ENCODE data around the gene KRT14. TPM values are rescaled to one million over a fixed set of nuclear protein-coding genes. Genes with fewer than 3 reads are reported as not detected.
A peak's percentile ranks its signal among the peaks of the same experiment; 100 is the strongest.
"Not testable (repeated sequence)": the region's sequence is repeated elsewhere in the genome, so short reads cannot be mapped to it uniquely, and the experiment has no call there.

Gene KRT14
- total and polyA plus RNA-seq, 2 experiments from 2014 or later: not detected

GRCh38 chr17:41627316-41628072 is 40.8 kb upstream of the KRT14 start:
- H3K36me3 ChIP-seq (ENCODE audit: insufficient read depth): no peaks in the 10 kb centered on the region
- no peak overlapping the region for H3K4me2 ChIP-seq
- TF ChIP-seq CTCF (conservative IDR thresholded peaks at IDR 0.05; ENCODE audit: low read depth in 2 of 2) (peak in 1 of 2 experiments; percentile 55; a peak in 2 of 4 replicates), EZH2phosphoT487 (IDR thresholded peaks at IDR 0.05; ENCODE audit: unreplicated experiment) (no peak), CREB1 (CRISPR knock-in tag; IDR thresholded peaks at IDR 0.05; ENCODE audit: low read depth) (no peak)
- TF ChIP-seq, protein P1, sequence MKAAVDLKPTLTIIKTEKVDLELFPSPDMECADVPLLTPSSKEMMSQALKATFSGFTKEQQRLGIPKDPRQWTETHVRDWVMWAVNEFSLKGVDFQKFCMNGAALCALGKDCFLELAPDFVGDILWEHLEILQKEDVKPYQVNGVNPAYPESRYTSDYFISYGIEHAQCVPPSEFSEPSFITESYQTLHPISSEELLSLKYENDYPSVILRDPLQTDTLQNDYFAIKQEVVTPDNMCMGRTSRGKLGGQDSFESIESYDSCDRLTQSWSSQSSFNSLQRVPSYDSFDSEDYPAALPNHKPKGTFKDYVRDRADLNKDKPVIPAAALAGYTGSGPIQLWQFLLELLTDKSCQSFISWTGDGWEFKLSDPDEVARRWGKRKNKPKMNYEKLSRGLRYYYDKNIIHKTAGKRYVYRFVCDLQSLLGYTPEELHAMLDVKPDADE (IDR thresholded peaks at IDR 0.05): no peak
- peaks cover 6% of the 10 kb centered on the region; the same call in 1 of the 2 replicates for H3K4me1 ChIP-seq (ENCODE audit: insufficient read depth)
- Mint-ChIP-seq H3K27ac (no peak overlapping the region; the same call in 1 of the 2 replicates), H3K4me1 (peaks cover 21% of the 10 kb centered on the region), H3K36me3 (ENCODE audit: low read depth) (no peaks in the 10 kb centered on the region), H3K4me3 (no peak overlapping the region; the same call in 2 of the 3 replicates), H3K27me3 (ENCODE audit: insufficient read depth, low read depth, poor library complexity) (peaks cover 17% of the 10 kb centered on the region), H3K9me3 (no peaks in the 10 kb centered on the region)
- DNase-seq (ENCODE audit: low spot score): peak; percentile 23
- no peaks in the 10 kb centered on the region for H4K20me1 ChIP-seq (replicated peaks; ENCODE audit: insufficient read depth)
- H3K9me2 ChIP-seq (ENCODE audit: insufficient read depth): no peaks in the 10 kb centered on the region
- no peak overlapping the region for H3K4me3 ChIP-seq
- H3K79me2 ChIP-seq (replicated peaks; ENCODE audit: insufficient read depth): no peaks in the 10 kb centered on the region
- H3K27ac ChIP-seq (ENCODE audit: low read depth): no peak overlapping the region
- no peaks in the 10 kb centered on the region for H3F3A ChIP-seq (replicated peaks; ENCODE audit: low read depth)
- H2AFZ ChIP-seq: no peak overlapping the region
- ATAC-seq: peak; percentile 43; the same call in 2 of the 3 replicates
- no peaks in the 10 kb centered on the region for H3K27me3 ChIP-seq (ENCODE audit: insufficient read depth)

GRCh38 chr17:41626914-41627295 is 40.2 kb upstream of the KRT14 start:
- not testable (repeated sequence) for DNase-seq (ENCODE audit: low spot score)

DNA sequence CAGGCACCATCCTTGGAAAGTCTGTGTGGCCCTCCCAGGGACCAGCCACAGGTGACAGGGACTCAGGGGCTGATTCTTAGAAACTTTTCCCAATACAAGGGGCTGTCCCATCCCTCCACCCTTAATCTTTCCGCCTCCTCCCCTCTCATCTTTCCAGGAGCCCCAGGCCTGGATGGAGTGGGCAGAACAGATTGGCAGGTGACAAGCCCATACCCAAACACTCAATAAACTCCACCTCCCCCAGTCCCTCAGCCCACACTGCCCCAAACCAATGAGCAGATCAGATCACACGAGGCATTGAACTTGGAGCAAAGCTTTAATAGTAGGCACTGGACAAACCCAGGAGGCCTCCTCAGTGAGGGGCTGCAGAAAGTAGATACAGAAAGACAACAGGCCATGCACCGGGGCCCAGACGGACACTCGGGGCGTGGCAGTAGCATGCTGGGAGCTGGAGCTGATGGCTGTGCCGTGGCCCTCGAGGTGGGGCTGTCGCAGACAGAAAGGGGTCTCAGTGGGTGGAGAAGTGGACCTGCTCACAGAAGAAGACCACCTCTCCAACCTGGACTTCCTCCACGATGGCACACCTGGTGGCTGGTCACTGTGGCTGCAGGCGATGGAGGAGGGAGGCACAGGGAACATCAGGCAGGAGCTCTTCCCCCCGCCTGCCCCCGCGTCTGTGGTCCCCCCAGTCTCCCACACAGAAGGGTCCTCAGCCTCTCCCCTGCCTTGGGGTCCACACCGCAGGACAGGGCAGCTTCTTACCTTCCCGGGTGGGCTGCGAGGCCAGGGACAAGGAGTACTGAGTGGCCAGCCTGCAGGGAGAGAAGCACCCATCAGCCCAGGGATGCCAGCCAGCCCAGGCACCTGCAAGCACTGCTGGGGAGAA is 39.6 kb upstream of the KRT14 start:
- not testable (repeated sequence) for H3K4me3 ChIP-seq; H3F3A ChIP-seq (replicated peaks; ENCODE audit: low read depth); H3K27ac ChIP-seq (ENCODE audit: low read depth); H3K27ac Mint-ChIP-seq; H2AFZ ChIP-seq; H3K36me3 Mint-ChIP-seq (ENCODE audit: low read depth); H3K27me3 ChIP-seq (ENCODE audit: insufficient read depth); ATAC-seq; H3K9me2 ChIP-seq (ENCODE audit: insufficient read depth); H3K9me3 Mint-ChIP-seq; H3K4me2 ChIP-seq; H4K20me1 ChIP-seq (replicated peaks; ENCODE audit: insufficient read depth); H3K4me3 Mint-ChIP-seq; H3K79me2 ChIP-seq (replicated peaks; ENCODE audit: insufficient read depth); H3K4me1 ChIP-seq (ENCODE audit: insufficient read depth); H3K36me3 ChIP-seq (ENCODE audit: insufficient read depth); DNase-seq (ENCODE audit: low spot score)
- H3K4me1 Mint-ChIP-seq: peaks cover 21% of the 10 kb centered on the region
- peaks cover 22% of the 10 kb centered on the region for H3K27me3 Mint-ChIP-seq (ENCODE audit: insufficient read depth, low read depth, poor library complexity)

More at GRCh38 chr17:41626914-41627295, 40.2 kb upstream of the KRT14 start:
- not testable (repeated sequence) for H4K20me1 ChIP-seq (replicated peaks; ENCODE audit: insufficient read depth); H2AFZ ChIP-seq; H3F3A ChIP-seq (replicated peaks; ENCODE audit: low read depth); H3K27ac ChIP-seq (ENCODE audit: low read depth); H3K79me2 ChIP-seq (replicated peaks; ENCODE audit: insufficient read depth); H3K27me3 ChIP-seq (ENCODE audit: insufficient read depth); H3K36me3 ChIP-seq (ENCODE audit: insufficient read depth); ATAC-seq; H3K4me3 Mint-ChIP-seq; H3K9me2 ChIP-seq (ENCODE audit: insufficient read depth); H3K9me3 Mint-ChIP-seq; H3K4me1 ChIP-seq (ENCODE audit: insufficient read depth); H3K4me2 ChIP-seq; H3K27ac Mint-ChIP-seq; H3K36me3 Mint-ChIP-seq (ENCODE audit: low read depth); H3K4me3 ChIP-seq
- Mint-ChIP-seq H3K4me1 (peaks cover 21% of the 10 kb centered on the region), H3K27me3 (ENCODE audit: insufficient read depth, low read depth, poor library complexity) (peaks cover 19% of the 10 kb centered on the region)
